Panc1 (cell line): ENCODE results near the gene DOCK1. TPM values are rescaled to one million over a fixed set of nuclear protein-coding genes. Genes with fewer than 3 reads are reported as not detected.

ENCODE experiments used
- ATAC-seq: fragments of 200-7000 bp; cut with Tn5 transposase; 2 replicates; pipeline ENCODE4 v1.9.1; 2020; ENCODE audit warnings: mild to moderate bottlenecking, moderate library complexity
- BruUV-seq: library from RNA; stranded (reverse); fragments of 400-500 nt; replicated peaks from 2 replicates; lab custom pipeline; 2021; lab: Mats Ljungman, UMichigan
- CTCF ChIA-PET: fragments of 300-600 bp; sonication (Branson Sonifier 250); formaldehyde crosslinking; loops from one replicate; lab custom pipeline; 2022; ENCODE audit warnings: antibody characterized with exemption; lab: Charles Lee
- POLR2A ChIA-PET: fragments of 300-600 bp; sonication (Branson Sonifier 250); formaldehyde crosslinking; loops from one replicate; lab custom pipeline; 2022; ENCODE audit warnings: antibody characterized with exemption; lab: Charles Lee
- DNase-seq: peaks from one replicate; pipeline ENCODE4 v3.0.0-alpha.2; 2010; ENCODE audit warnings: low read depth, low spot score
- H3K27ac ChIP-seq: 2 replicates; pipeline ENCODE4 v1.5.1; 2011; ENCODE audit warnings: mild to moderate bottlenecking, low read length, inconsistent platforms
- H3K27me3 ChIP-seq: fragments of 200-500 bp; sonication (Bioruptor generic); 2 replicates; pipeline ENCODE4 v1.6.0; 2014; ENCODE audit warnings: low read length, inconsistent platforms; ENCODE audit not compliant: control insufficient read depth, insufficient read depth
- H3K36me3 ChIP-seq: fragments of 200-500 bp; sonication (Bioruptor generic); 2 replicates; pipeline ENCODE4 v1.5.1; 2014; ENCODE audit warnings: inconsistent platforms, mild to moderate bottlenecking, low read length, moderate library complexity; ENCODE audit not compliant: control insufficient read depth, insufficient read depth
- H3K4me1 ChIP-seq: 2 replicates; pipeline ENCODE4 v1.5.1; 2011; ENCODE audit warnings: inconsistent platforms, mild to moderate bottlenecking, low read length, moderate library complexity; ENCODE audit not compliant: control insufficient read depth, insufficient read depth
- H3K4me3 ChIP-seq, 2 experiments: 2 replicates each; pipeline ENCODE4 v1.5.1; 2011 to 2012; ENCODE audit warnings: low read depth in 2 of 2, low read length in 2 of 2, mild to moderate bottlenecking in 2 of 2, inconsistent platforms in 1 of 2, moderate library complexity in 1 of 2
- H3K9me3 ChIP-seq: fragments of 200-500 bp; sonication (Bioruptor generic); 2 replicates; pipeline ENCODE4 v1.5.1; 2014; ENCODE audit warnings: low read depth, mild to moderate bottlenecking, inconsistent platforms, low read length, moderate library complexity; ENCODE audit not compliant: control insufficient read depth, insufficient read depth
- CTCF ChIP-seq: fragments of 450-650 bp; IDR thresholded peaks from 2 replicates; pipeline ENCODE4 v1.5.1; 2017; ENCODE audit warnings: mild to moderate bottlenecking
- POLR2AphosphoS5 ChIP-seq: IDR thresholded peaks from 2 replicates; pipeline ENCODE4 v1.6.1; 2012; ENCODE audit warnings: mild to moderate bottlenecking, low read depth, low read length, moderate library complexity
- REST ChIP-seq, 2 experiments: IDR thresholded peaks; 2 replicates each; pipeline ENCODE4 v1.6.1; 2011 to 2012; ENCODE audit warnings: low read depth in 2 of 2, control low read depth in 1 of 2, low read length in 1 of 2, mild to moderate bottlenecking in 1 of 2, moderate library complexity in 1 of 2; ENCODE audit not compliant: insufficient read depth in 1 of 2
- SIN3A ChIP-seq: IDR thresholded peaks from 2 replicates; pipeline ENCODE4 v1.6.1; 2012; ENCODE audit warnings: low read depth, mild to moderate bottlenecking, low read length, moderate library complexity, borderline replicate concordance; ENCODE audit not compliant: insufficient read depth
- TCF7L2 ChIP-seq: IDR thresholded peaks from 2 replicates; pipeline ENCODE4 v1.6.1; 2011; ENCODE audit warnings: mild to moderate bottlenecking, low read depth, low read length, inconsistent platforms
- in situ Hi-C: cut with HindIII; loops from 2 replicates; pipeline ENCODE4 v1.10.0; 2016; ENCODE audit warnings: low sequenced_read_pairs, low pct_unique_long_range_greater_than_20kb
- intact Hi-C: fragments of 100-400 bp; cut with micrococcal nuclease; formaldehyde crosslinking; loops from one replicate; pipeline ENCODE4 v1.10.0; 2022; ENCODE audit not compliant: unreplicated experiment
- total RNA-seq: library from RNA; stranded (reverse); gene quantifications from one replicate; pipeline ENCODE4 v1.2.1, GENCODE V29; 2021; ENCODE audit not compliant: unreplicated experiment

Gene DOCK1
- total RNA-seq, 1 experiment from 2014 or later: 67.6 TPM

- intact Hi-C loops: no loop called here
- no peak for ATAC-seq
- TF ChIP-seq REST (IDR thresholded peaks at IDR 0.05; ENCODE audit: insufficient read depth in 1 of 2, low read depth in 2 of 2, low read length in 1 of 2) (no peak), CTCF (no peak), TCF7L2 (no peak)
Measured at GRCh38 chr10:127063762-127064161, 158.5 kb downstream of the DOCK1 start.

GRCh38 chr10:127064474-127064873 is 159.2 kb downstream of the DOCK1 start:
- H3K36me3 ChIP-seq: peaks cover 3% of the 10 kb centered on the region; the same call in 1 of the 2 replicates
- CTCF ChIA-PET: no interaction called here
- intact Hi-C loops: no loop called here

More at GRCh38 chr10:127063762-127064161, 158.5 kb downstream of the DOCK1 start:
- Histone ChIP-seq H3K36me3 (peaks cover 3% of the 10 kb centered on the region; the same call in 1 of the 2 replicates), H3K27ac (no peak overlapping the region), H3K27me3 (no peaks in the 10 kb centered on the region), H3K4me1 (no peaks in the 10 kb centered on the region), H3K4me3 (no peak overlapping the region), H3K9me3 (peaks cover 12% of the 10 kb centered on the region; the same call in 1 of the 2 replicates)
- in situ Hi-C loops: no loop called here
- no TSS peak for BruUV-seq
- ChIA-PET POLR2A (no interaction called here), CTCF (no interaction called here)
- no peak for DNase-seq

More at GRCh38 chr10:127064474-127064873, 159.2 kb downstream of the DOCK1 start:
- POLR2A ChIA-PET: no interaction called here
- in situ Hi-C loops: no loop called here
- ATAC-seq (no peak), DNase-seq (no peak)
- H3K9me3 ChIP-seq: peaks cover 5% of the 10 kb centered on the region; the same call in 1 of the 2 replicates
- no peaks in the 10 kb centered on the region for H3K27me3 ChIP-seq
- H3K4me3 ChIP-seq: no peak overlapping the region
- TF ChIP-seq POLR2AphosphoS5: no peak
- TF ChIP-seq TCF7L2: no peak
- TF ChIP-seq SIN3A: no peak
- no peak for TF ChIP-seq REST (IDR thresholded peaks at IDR 0.05; ENCODE audit: insufficient read depth in 1 of 2, low read depth in 2 of 2, low read length in 1 of 2)
- TF ChIP-seq CTCF: no peak
- no peaks in the 10 kb centered on the region for H3K4me1 ChIP-seq
- no TSS peak for BruUV-seq
- no peak overlapping the region for H3K27ac ChIP-seq
